ENCODE results near the gene FNDC7.

FNDC7 gene

DNA sequence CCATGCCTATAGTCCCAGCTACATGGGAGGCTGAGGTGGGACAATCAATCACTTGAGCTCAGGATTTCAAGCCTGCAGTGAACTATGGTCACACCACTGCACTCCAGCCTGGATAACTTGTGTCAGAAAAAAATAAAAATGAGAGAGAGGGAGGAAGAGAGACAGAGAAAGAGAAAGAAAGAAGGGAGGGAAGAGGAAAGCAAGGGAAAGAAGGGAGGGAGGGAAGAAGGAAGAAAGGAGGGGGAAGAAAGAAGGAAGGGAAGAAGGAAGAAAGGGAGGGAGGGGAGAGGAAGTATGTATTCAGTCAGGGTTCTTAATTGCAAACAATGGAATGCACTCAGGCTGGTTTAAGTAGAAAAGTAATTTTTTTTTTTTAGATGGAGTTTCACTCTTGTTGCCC lies 43.9 kb upstream of the FNDC7 start:
- POLR2A ChIA-PET: interaction anchor here (2.0 kb wide), 1 partner anchor 23 kb away, joined by 6 read pairs; the partner anchor contains the start of gene PRPF38B
- no peak for TF ChIP-seq ELF4 (IDR thresholded peaks at IDR 0.05)
- no peak for TF ChIP-seq SUZ12 (IDR thresholded peaks at IDR 0.05)
- no peak for TF ChIP-seq FOXK2 (IDR thresholded peaks at IDR 0.05)
- TF ChIP-seq ARNT (IDR thresholded peaks at IDR 0.05): no peak
- no peak for TF ChIP-seq PKNOX1 (IDR thresholded peaks at IDR 0.05)
- TF ChIP-seq TARDBP (IDR thresholded peaks at IDR 0.05): no peak
- no peak for TF ChIP-seq NFRKB (IDR thresholded peaks at IDR 0.05)
- no peak for TF ChIP-seq FOXA1 (IDR thresholded peaks at IDR 0.05)
- TF ChIP-seq ZNF384 (IDR thresholded peaks at IDR 0.05): no peak
- no peak for TF ChIP-seq SP1 (IDR thresholded peaks at IDR 0.05)
- TF ChIP-seq FOXM1 (IDR thresholded peaks at IDR 0.05; ENCODE audit: borderline replicate concordance): no peak
- TF ChIP-seq LEF1 (IDR thresholded peaks at IDR 0.05; ENCODE audit: borderline replicate concordance): no peak
- no peak for TF ChIP-seq CTBP1 (IDR thresholded peaks at IDR 0.05; ENCODE audit: borderline replicate concordance)
- TF ChIP-seq HDGF (IDR thresholded peaks at IDR 0.05; ENCODE audit: borderline replicate concordance): no peak
- TF ChIP-seq BHLHE40 (IDR thresholded peaks at IDR 0.05; ENCODE audit: borderline replicate concordance): no peak
- TF ChIP-seq L3MBTL2 (conservative IDR thresholded peaks at IDR 0.05): no peak
- DNase-seq (ENCODE audit: extremely low spot score): no peak
- CTCF ChIA-PET: no interaction called here

DNA sequence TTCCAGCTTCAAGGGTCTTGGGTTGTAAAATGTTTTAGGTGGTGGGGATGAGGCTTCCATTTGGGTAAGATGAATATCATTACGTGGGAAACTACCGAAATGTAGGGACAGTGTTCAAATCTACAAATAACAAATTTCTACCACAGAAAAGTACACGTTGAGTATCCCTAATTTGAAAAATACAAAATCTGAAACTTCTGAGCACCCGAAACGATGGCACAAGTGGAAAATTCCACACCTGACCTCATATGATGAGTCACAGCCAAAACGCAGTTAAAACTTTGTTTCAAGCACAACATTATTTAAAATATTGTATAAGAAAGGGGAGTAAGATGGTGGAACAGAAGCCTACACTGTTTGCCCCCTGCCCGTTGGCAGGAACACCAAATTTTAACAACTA lies 43.0 kb upstream of the FNDC7 start:
- TF ChIP-seq ZNF384 (IDR thresholded peaks at IDR 0.05) (no peak), FOXM1 (IDR thresholded peaks at IDR 0.05; ENCODE audit: borderline replicate concordance) (no peak), HDGF (IDR thresholded peaks at IDR 0.05; ENCODE audit: borderline replicate concordance) (no peak), PKNOX1 (IDR thresholded peaks at IDR 0.05) (no peak), NFRKB (IDR thresholded peaks at IDR 0.05) (no peak), ELF4 (IDR thresholded peaks at IDR 0.05) (no peak), FOXK2 (IDR thresholded peaks at IDR 0.05) (no peak), ARNT (IDR thresholded peaks at IDR 0.05) (no peak), LEF1 (IDR thresholded peaks at IDR 0.05; ENCODE audit: borderline replicate concordance) (no peak), TARDBP (IDR thresholded peaks at IDR 0.05) (no peak), FOXA1 (IDR thresholded peaks at IDR 0.05) (no peak), BHLHE40 (IDR thresholded peaks at IDR 0.05; ENCODE audit: borderline replicate concordance) (no peak), CTBP1 (IDR thresholded peaks at IDR 0.05; ENCODE audit: borderline replicate concordance) (no peak), SUZ12 (IDR thresholded peaks at IDR 0.05) (no peak), SP1 (IDR thresholded peaks at IDR 0.05) (no peak), L3MBTL2 (conservative IDR thresholded peaks at IDR 0.05) (no peak)
- no peak for DNase-seq (ENCODE audit: extremely low spot score)
- POLR2A ChIA-PET: interaction anchor here (2.0 kb wide), 1 partner anchor 22 kb away, joined by 6 read pairs; the partner anchor contains the start of gene PRPF38B

DNA sequence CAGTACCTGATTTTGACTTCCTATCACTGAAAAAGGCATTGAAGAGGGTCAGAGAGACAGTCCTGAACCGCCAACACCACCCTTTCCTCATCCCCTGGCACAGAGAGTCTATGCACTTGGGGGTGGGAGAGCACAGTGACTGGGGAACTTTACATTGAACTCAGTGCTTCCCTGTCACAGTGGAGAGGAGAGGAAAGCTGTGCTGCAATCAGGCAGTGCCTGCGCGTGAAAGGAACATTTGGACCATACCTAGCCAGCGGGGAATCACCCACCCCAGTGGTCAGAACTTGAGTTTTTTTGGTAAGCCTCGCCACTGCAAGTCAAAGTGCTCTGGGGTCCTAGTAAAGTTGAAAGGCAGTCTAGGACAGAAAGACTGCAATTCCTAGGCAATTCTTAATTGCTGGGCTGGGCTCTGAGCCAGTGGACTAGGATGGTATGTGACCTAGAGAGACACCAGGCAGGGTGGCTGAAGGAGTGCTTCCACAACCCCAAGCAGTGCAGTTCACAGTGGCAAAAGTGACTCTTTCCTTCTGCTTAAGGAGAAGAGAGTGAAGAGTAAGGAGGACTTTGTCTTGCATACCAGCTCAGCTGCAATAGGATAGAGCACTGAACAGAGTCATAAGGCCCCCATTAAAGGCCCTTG lies 42.5 kb upstream of the FNDC7 start:
- TF ChIP-seq PKNOX1 (IDR thresholded peaks at IDR 0.05) (no peak), NFRKB (IDR thresholded peaks at IDR 0.05) (no peak), ARNT (IDR thresholded peaks at IDR 0.05) (no peak), SUZ12 (IDR thresholded peaks at IDR 0.05) (no peak), HDGF (IDR thresholded peaks at IDR 0.05; ENCODE audit: borderline replicate concordance) (no peak), FOXK2 (IDR thresholded peaks at IDR 0.05) (no peak), FOXM1 (IDR thresholded peaks at IDR 0.05; ENCODE audit: borderline replicate concordance) (no peak), FOXA1 (IDR thresholded peaks at IDR 0.05) (no peak), ZNF384 (IDR thresholded peaks at IDR 0.05) (no peak), L3MBTL2 (conservative IDR thresholded peaks at IDR 0.05) (no peak), ELF4 (IDR thresholded peaks at IDR 0.05) (no peak), BHLHE40 (IDR thresholded peaks at IDR 0.05; ENCODE audit: borderline replicate concordance) (no peak), TARDBP (IDR thresholded peaks at IDR 0.05) (no peak), LEF1 (IDR thresholded peaks at IDR 0.05; ENCODE audit: borderline replicate concordance) (no peak), SP1 (IDR thresholded peaks at IDR 0.05) (no peak), CTBP1 (IDR thresholded peaks at IDR 0.05; ENCODE audit: borderline replicate concordance) (no peak)
- POLR2A ChIA-PET: interaction anchor here (2.0 kb wide), 1 partner anchor 22 kb away, joined by 6 read pairs; the partner anchor contains the start of gene PRPF38B
- DNase-seq (ENCODE audit: extremely low spot score): no peak
- CTCF ChIA-PET: interaction anchor here (0.6 kb wide), 1 partner anchor 442 kb away, joined by 4 read pairs; a partner anchor contains a TSS

More for the DNA sequence above, 43.0 kb upstream of the FNDC7 start:
- CTCF ChIA-PET: interaction anchor here (0.6 kb wide), 1 partner anchor 443 kb away, joined by 4 read pairs; a partner anchor contains a TSS

DNA sequence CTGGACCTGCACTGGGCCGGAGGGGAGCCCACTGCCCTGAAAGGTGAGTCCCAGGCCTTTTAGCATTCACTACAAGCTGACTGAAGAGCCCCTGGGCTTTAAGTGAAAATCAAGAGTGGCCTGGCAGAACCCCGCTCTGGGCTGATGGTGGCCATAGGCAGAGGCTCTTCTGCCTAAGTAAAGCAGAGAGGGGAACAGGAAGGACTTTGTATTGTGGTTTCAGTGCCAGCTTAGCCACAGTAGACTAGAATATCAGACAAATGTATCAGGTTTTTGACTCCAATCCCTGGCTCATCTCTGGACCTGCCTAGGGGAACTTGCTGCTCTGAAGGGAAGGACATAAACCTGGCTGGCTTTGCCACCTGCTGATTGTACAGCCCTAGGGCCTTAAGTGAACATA lies 41.6 kb upstream of the FNDC7 start:
- no peak for DNase-seq (ENCODE audit: extremely low spot score)
- TF ChIP-seq ELF4 (IDR thresholded peaks at IDR 0.05) (no peak), NFRKB (IDR thresholded peaks at IDR 0.05) (no peak), BHLHE40 (IDR thresholded peaks at IDR 0.05; ENCODE audit: borderline replicate concordance) (no peak), FOXM1 (IDR thresholded peaks at IDR 0.05; ENCODE audit: borderline replicate concordance) (no peak), PKNOX1 (IDR thresholded peaks at IDR 0.05) (no peak), SUZ12 (IDR thresholded peaks at IDR 0.05) (no peak), FOXK2 (IDR thresholded peaks at IDR 0.05) (no peak), LEF1 (IDR thresholded peaks at IDR 0.05; ENCODE audit: borderline replicate concordance) (no peak), TARDBP (IDR thresholded peaks at IDR 0.05) (no peak), HDGF (IDR thresholded peaks at IDR 0.05; ENCODE audit: borderline replicate concordance) (no peak), ARNT (IDR thresholded peaks at IDR 0.05) (no peak), SP1 (IDR thresholded peaks at IDR 0.05) (no peak), ZNF384 (IDR thresholded peaks at IDR 0.05) (no peak), CTBP1 (IDR thresholded peaks at IDR 0.05; ENCODE audit: borderline replicate concordance) (no peak), L3MBTL2 (conservative IDR thresholded peaks at IDR 0.05) (no peak), FOXA1 (IDR thresholded peaks at IDR 0.05) (no peak)
- ChIA-PET CTCF (no interaction called here), POLR2A (no interaction called here)
